Dendritic cell treated with granulocyte-macrophage colony-stimulating factor and Interleukin-4, amounts not matched to agents 40 ng/mL and 50 ng/mL, for 4 days (primary cell): ENCODE data around the gene RNGTT.
"Not testable (repeated sequence)": the region's sequence is repeated elsewhere in the genome, so short reads cannot be mapped to it uniquely, and the experiment has no call there.

Experiments used
- H3K27ac Mint-ChIP-seq: one replicate; pipeline ENCODE4 v1.8.0; 2022; ENCODE audit warnings: mild to moderate bottlenecking, mixed read lengths
- H3K27me3 Mint-ChIP-seq: one replicate; pipeline ENCODE4 v1.8.0; 2022; ENCODE audit warnings: mild to moderate bottlenecking, mixed read lengths
- H3K36me3 Mint-ChIP-seq: one replicate; pipeline ENCODE4 v1.8.0; 2022; ENCODE audit warnings: low read depth, mixed read lengths
- H3K4me1 Mint-ChIP-seq: one replicate; pipeline ENCODE4 v1.8.0; 2022; ENCODE audit warnings: low read depth, mixed read lengths
- H3K4me3 Mint-ChIP-seq: one replicate; pipeline ENCODE4 v1.8.0; 2022; ENCODE audit warnings: mild to moderate bottlenecking, moderate library complexity, mixed read lengths
- H3K9me3 Mint-ChIP-seq: one replicate; pipeline ENCODE4 v1.8.0; 2022; ENCODE audit warnings: mixed read lengths
- intact Hi-C: fragments of 100-400 bp; cut with micrococcal nuclease; formaldehyde crosslinking; loops from one replicate; pipeline ENCODE4 v1.15.0; 2022

Gene RNGTT

DNA sequence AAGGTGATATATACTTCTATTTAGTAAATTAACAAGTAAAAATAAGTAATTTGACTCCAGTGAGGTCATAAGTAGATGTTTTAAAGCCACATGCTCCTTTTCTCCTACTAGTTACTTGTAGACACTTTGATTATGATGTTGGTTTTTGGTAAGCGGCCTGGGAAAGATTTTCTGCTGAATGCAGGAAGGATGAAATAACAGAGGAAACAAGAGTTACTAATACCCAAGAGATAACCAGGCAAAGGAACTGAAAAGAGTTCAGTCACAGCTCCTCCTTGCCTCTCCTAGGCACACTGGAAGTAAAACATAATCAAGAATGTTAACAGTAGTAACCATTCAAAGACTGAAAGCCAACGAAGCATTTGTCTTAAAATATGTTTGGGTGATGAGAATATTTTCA is 203.3 kb downstream of the RNGTT start:
- Mint-ChIP-seq H3K27me3 (no peaks in the 10 kb centered on the region), H3K4me3 (no peak overlapping the region), H3K36me3 (peaks cover 19% of the 10 kb centered on the region), H3K27ac (no peak overlapping the region), H3K4me1 (no peaks in the 10 kb centered on the region), H3K9me3 (peaks cover 22% of the 10 kb centered on the region)
- intact Hi-C loops, result no loop called here

DNA sequence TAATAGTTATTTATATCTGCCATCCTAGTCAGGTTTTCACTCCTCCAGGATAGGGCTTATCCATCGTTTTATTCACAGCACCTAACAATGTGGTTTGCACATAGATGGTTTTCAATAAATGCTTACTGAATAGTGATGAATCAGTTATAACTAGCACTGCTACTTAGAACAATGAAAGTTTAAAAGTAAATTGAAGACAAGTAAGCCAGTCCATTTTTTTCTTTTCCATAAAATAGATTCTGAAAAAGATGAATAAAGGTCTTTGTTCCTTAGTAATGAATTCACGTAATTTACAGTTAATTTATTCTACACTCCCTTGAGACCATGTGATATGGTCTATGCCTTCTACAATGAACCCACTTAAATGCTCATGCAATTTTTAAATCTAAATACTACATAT is 212.5 kb downstream of the RNGTT start:
- Mint-ChIP-seq H3K4me3 (no peak overlapping the region), H3K4me1 (no peaks in the 10 kb centered on the region), H3K36me3 (peaks cover 23% of the 10 kb centered on the region), H3K27me3 (no peaks in the 10 kb centered on the region), H3K9me3 (peaks cover 13% of the 10 kb centered on the region), H3K27ac (no peak overlapping the region)
- intact Hi-C loops, result no loop called here

DNA sequence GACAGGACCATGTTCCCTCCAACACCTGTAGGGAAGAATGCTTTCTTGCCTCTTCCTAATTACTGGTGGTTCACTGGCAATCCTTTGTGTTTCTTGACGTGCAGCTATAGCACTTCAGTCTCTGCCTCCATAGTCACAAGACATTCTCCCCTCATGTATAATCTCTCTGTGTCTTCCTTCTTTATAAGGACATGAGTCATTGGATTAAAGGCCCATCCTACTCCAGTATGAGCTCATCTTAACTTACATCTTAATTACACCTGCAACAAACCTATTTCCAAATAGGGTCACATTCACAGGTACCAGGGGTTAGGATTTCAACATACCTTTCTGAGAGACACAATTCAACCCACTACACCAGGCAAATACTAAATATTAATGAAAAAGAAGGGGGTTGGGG is 213.6 kb downstream of the RNGTT start:
- H3K27me3 Mint-ChIP-seq, result no peaks in the 10 kb centered on the region
- no peaks in the 10 kb centered on the region for H3K4me1 Mint-ChIP-seq
- H3K27ac Mint-ChIP-seq, result no peak overlapping the region
- no peak overlapping the region for H3K4me3 Mint-ChIP-seq
- H3K9me3 Mint-ChIP-seq, result peaks cover 4% of the 10 kb centered on the region
- H3K36me3 Mint-ChIP-seq, result peaks cover 15% of the 10 kb centered on the region
- intact Hi-C loops, result no loop called here

DNA sequence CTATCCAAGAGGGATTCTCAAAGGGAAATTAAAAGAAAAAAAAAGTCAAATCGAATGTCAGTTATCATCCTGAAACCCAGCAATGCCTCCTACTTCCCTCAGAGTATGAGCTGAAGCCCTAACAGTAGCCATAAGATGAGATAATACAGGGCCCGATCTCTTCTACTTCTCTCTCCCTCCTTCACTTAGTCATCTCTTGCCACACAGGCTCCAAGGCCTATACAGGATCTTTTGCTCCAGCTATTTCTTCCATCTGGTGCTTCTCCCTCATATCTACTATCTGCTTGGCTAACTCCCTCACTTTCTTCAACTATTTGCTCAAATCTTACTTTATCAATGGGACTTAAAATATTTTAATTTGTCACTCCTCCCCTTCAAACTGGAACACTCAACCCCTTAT is 215.3 kb downstream of the RNGTT start:
- Mint-ChIP-seq H3K4me1 (no peaks in the 10 kb centered on the region), H3K36me3 (peaks cover 13% of the 10 kb centered on the region), H3K27ac (no peak overlapping the region), H3K27me3 (no peaks in the 10 kb centered on the region), H3K4me3 (no peak overlapping the region), H3K9me3 (no peaks in the 10 kb centered on the region)
- intact Hi-C loops, result no loop called here

DNA sequence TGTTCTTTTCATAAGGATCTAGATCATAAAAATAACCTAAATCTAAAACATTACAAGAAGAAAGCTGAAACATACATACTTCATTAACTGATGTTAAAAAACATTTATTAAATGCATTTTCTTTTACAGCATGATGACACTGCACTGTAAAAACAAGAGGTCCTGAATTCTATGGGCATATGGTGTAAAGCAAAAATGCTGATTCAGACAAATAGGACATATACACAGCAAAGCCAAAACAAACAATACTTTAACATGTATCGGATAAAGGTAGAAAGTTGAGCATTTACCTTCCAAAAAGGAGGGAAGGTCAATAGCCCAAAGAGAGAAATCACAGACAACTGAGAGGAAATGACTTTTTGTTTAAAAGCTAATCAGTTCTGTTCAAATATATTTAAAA is 221.5 kb downstream of the RNGTT start:
- Mint-ChIP-seq H3K27ac (no peak overlapping the region), H3K27me3 (no peaks in the 10 kb centered on the region), H3K9me3 (no peaks in the 10 kb centered on the region), H3K4me1 (no peaks in the 10 kb centered on the region), H3K36me3 (peaks cover 12% of the 10 kb centered on the region), H3K4me3 (no peak overlapping the region)
- intact Hi-C loops, result no loop called here

DNA sequence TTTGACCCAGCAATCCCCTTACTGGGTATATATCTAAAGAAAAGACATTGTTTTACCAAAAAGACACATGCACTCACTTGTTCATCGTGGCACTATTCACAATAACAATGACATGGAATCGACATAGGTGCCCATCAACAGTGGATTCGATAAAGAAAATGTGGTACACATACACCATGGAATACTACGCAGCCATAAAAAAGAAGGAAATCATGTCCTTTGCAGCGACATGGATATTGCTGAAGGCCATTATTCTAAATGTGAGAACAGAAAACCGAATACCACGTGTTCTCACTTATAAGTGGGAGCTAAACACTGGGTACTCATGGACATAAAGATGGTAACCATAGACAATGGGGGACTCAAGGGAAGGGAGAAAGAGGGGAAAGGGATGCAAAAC is 222.3 kb downstream of the RNGTT start:
- H3K27me3 Mint-ChIP-seq, result no peaks in the 10 kb centered on the region
- H3K27ac Mint-ChIP-seq, result no peak overlapping the region
- intact Hi-C loops, result no loop called here
- H3K4me1 Mint-ChIP-seq, result no peaks in the 10 kb centered on the region
- H3K4me3 Mint-ChIP-seq, result no peak overlapping the region
- H3K9me3 Mint-ChIP-seq, result no peaks in the 10 kb centered on the region
- H3K36me3 Mint-ChIP-seq, result peaks cover 19% of the 10 kb centered on the region

DNA sequence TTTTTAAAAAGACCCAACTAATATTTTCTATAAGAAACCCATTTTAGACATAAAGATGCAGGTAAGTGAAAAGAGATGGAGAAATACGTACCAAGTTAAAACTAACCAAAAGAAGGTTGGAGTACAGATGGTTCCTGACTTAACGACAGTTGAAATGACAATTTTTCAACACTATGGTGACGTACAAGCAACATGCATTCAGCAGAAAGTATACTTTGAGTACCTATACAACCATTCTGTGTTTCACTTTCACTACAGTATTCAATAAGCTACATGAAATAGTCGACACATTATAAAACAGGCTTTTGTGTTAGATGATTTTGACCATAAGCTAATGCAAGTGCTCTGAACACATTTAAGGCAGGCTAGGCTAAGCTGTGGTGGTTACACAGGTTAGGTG is 228.9 kb downstream of the RNGTT start:
- H3K27ac Mint-ChIP-seq, result no peak overlapping the region
- intact Hi-C loops, result no loop called here
- H3K36me3 Mint-ChIP-seq, result peaks cover 14% of the 10 kb centered on the region
- H3K4me3 Mint-ChIP-seq, result no peak overlapping the region
- no peaks in the 10 kb centered on the region for H3K4me1 Mint-ChIP-seq
- H3K27me3 Mint-ChIP-seq, result no peaks in the 10 kb centered on the region
- H3K9me3 Mint-ChIP-seq, result no peaks in the 10 kb centered on the region

DNA sequence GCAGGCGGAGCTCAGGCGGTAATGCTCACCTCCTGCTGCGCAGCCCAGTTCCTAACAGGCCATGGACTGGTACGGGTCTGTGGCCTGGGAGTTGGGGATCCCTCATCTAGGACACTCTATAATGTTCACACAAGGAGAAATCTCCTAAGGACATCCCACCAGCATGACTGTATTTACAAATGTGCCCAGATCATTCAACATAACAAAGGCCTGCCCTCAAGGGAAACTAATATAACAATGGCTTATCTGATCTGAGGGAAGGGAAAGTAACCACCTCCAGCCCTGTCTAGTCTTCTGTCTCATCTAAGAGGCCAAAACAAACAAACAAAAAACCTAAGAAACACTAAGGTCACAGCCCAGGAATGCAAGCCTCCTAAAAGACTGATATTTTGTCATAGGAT is 232.8 kb downstream of the RNGTT start:
- H3K36me3 Mint-ChIP-seq, result peaks cover 7% of the 10 kb centered on the region
- intact Hi-C loops, result no loop called here
- H3K27ac Mint-ChIP-seq, result no peak overlapping the region
- H3K4me1 Mint-ChIP-seq, result no peaks in the 10 kb centered on the region
- H3K9me3 Mint-ChIP-seq, result no peaks in the 10 kb centered on the region
- H3K4me3 Mint-ChIP-seq, result no peak overlapping the region
- no peaks in the 10 kb centered on the region for H3K27me3 Mint-ChIP-seq

DNA sequence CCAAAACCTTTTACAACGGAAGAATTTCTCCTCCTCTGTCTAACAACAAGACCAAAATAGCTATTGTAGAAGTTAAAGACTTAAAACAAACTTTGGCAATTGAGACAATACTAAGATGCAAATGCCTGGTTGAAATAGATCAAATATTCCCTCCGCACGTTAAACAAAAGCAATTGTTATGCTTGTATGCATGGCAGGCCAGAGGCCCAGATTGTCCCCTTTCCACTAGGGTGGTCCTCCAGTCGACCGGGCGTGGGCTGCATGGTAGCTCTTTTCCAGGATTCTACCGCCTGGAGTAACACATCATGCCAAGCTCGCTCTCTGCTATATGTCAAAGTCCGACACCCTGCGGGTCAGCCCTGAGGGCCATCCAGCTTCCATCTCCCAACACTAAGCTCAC is 234.7 kb downstream of the RNGTT start:
- Mint-ChIP-seq H3K4me1 (no peaks in the 10 kb centered on the region), H3K9me3 (no peaks in the 10 kb centered on the region), H3K27me3 (no peaks in the 10 kb centered on the region), H3K4me3 (no peak overlapping the region), H3K27ac (no peak overlapping the region), H3K36me3 (peaks cover 7% of the 10 kb centered on the region)
- intact Hi-C loops, result no loop called here

DNA sequence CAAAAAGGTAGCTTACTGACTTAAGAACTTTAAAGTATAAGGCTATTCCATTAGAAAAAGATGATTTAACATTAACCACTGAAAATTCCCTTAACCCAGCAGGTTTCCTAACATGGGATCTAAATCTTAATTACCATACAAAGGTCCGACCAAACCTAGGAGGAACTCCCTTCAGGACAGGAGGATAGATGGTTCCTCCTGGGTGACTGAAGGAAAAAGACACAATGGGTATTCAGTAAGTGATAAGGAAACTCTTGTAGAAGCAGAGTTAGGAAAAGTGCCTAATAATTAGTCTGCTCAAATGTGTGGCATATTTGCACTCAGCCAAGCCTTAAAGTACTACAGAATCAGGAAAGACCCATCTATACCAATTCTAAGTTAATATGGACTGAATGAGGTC is 237.0 kb downstream of the RNGTT start:
- H3K4me3 Mint-ChIP-seq, intact Hi-C loops, H3K27ac Mint-ChIP-seq, H3K4me1 Mint-ChIP-seq, H3K9me3 Mint-ChIP-seq, H3K36me3 Mint-ChIP-seq, H3K27me3 Mint-ChIP-seq: not testable (repeated sequence)

DNA sequence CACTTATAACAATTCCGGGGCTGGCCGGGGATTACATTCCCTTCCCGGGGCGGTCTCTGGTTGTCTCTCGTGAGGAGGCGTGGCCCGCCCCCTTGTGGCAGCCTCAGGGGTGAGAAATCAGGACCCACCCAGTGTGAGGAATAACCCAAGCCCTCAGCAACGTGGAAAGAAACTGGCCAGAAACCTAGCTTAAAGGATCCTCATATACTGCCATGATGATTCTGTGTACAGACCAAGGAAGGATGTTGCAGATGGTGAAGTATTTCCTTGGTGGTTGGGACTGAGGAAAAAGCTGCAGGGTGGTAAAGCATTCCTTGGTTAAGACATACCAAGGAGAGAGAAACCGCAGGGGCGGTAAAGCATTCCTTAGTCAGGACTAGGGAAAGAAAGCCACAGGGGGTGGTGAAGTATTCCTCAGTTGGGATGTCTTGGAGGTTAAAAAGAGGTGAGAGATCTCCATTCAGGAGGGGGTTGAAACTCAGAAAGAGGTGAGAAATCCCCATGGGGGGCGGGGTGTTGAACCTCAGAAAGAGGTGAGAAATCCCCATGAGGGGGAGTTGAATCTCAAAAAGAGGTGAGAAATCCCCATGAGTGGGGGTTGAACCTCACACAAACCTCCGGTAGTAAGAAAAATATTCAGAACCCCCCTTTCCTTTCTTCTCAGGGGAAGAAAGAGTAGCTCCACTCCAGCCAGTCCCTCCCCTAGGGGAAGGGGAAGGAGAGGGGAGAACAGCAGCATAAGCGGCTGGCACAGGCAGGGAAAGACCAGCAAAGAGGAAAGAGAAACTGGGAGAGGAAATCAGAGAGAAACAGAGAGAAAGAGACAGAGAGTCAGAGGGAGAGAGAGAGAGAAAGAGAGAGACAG is 238.1 kb downstream of the RNGTT start:
- H3K36me3 Mint-ChIP-seq, result peaks cover 6% of the 10 kb centered on the region
- intact Hi-C loops, result no loop called here
- H3K4me1 Mint-ChIP-seq, result no peaks in the 10 kb centered on the region
- no peaks in the 10 kb centered on the region for H3K9me3 Mint-ChIP-seq
- no peak overlapping the region for H3K4me3 Mint-ChIP-seq
- no peaks in the 10 kb centered on the region for H3K27me3 Mint-ChIP-seq
- H3K27ac Mint-ChIP-seq, result no peak overlapping the region

DNA sequence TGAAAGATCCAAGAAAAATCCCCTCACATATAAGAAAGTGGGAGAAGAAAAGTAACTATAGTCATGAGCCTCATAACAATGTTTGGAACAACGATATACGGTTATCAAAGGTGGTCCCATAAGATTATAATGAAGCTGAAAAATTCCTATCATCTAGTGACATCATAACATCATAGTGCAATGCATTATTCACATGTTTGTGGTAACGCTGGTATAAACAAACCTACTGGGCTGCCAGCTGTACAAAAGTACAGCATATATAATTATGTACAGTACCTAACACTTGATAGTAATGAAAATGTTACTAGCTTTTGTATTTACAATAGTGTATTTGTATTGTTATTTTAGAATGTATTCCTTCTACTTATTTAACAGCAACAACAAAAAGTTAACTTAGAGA is 240.7 kb downstream of the RNGTT start:
- Mint-ChIP-seq H3K27me3 (no peaks in the 10 kb centered on the region), H3K4me1 (no peaks in the 10 kb centered on the region), H3K36me3 (no peaks in the 10 kb centered on the region), H3K27ac (no peak overlapping the region), H3K4me3 (no peak overlapping the region), H3K9me3 (no peaks in the 10 kb centered on the region)
- intact Hi-C loops, result no loop called here

DNA sequence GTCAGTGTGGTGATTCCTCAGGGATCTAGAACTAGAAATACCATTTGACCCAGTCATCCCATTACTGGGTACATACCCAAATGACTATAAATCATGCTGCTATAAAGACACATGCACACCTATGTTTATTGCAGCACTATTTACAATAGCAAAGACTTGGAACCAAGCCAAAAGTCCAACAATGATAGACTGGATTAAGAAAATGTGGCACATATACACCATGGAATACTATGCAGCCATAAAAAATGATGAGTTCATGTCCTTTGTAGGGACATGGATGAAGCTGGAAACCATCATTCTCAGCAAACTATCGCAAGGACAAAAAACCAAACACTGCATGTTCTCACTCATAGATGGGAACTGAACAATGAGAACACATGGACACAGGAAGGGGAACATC is 247.0 kb downstream of the RNGTT start:
- H3K4me3 Mint-ChIP-seq, H3K36me3 Mint-ChIP-seq, H3K4me1 Mint-ChIP-seq, H3K9me3 Mint-ChIP-seq, H3K27ac Mint-ChIP-seq, intact Hi-C loops, H3K27me3 Mint-ChIP-seq: not testable (repeated sequence)

DNA sequence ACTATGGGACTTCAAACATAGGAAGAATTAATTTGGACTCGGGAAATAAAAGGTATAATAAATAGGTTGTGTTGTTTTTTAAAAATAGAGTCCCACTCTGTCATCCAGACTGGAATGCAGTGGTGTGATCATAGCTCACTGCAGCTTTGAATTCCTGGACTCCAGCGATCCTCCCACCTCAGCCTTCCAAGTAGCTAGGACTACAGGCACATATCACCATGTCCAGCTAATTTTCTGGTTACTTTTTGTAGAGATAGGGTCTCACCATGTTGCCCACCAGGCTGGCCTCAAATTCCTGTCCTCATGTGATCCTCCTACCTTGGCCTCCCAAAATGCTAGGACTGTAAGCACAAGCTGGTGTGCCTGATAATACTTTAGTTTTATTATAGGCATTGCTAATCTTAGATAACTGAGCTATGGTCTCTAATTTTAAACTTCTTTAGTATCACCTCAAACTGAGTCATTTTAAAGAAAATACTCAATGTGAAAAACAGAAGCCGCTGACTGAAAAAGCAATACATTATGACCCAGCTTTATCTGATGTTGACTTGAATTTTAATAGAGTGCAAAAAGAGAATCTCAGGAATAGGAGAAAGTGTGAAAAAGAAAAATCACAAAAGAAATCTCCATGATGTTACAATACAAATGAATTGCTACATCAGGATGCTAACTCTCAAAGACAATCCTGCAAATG is 251.0 kb downstream of the RNGTT start:
- Mint-ChIP-seq H3K27ac (no peak overlapping the region), H3K36me3 (no peaks in the 10 kb centered on the region), H3K4me1 (no peaks in the 10 kb centered on the region), H3K27me3 (no peaks in the 10 kb centered on the region), H3K9me3 (no peaks in the 10 kb centered on the region), H3K4me3 (no peak overlapping the region)
- intact Hi-C loops, result no loop called here

DNA sequence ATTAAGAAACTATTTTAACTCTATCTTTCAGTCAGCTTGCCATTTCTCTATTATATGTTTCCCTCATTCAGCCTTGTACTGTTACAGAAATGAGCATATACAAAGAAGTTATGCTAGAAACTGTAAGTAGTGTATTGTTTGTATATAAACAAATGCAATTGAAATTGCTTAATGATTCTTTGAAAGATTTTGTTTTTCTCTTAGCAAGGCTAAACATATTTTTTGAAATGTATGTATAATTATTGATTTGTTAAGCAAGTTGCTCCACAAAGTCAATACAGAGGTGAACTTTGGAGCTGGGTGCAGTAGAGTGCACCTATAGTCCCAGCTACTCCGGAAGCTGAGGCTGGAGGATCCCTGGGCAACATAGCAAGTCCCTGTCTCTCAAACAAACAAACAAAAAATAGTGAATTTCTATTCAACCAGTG is 253.6 kb downstream of the RNGTT start:
- Mint-ChIP-seq H3K9me3 (no peaks in the 10 kb centered on the region), H3K27ac (no peak overlapping the region), H3K27me3 (no peaks in the 10 kb centered on the region), H3K4me1 (no peaks in the 10 kb centered on the region), H3K36me3 (no peaks in the 10 kb centered on the region), H3K4me3 (no peak overlapping the region)
- intact Hi-C loops, result no loop called here
